BJ (cell line): ENCODE measurements around the gene KYAT1. TPM values are rescaled to one million over a fixed set of nuclear protein-coding genes. Genes with fewer than 3 reads are reported as not detected.

Source experiments
- CTCF ChIA-PET: fragments of 350-600 bp; formaldehyde crosslinking; extraction: SDS; loops from one replicate; lab custom pipeline; 2021; ENCODE audit warnings: antibody characterized with exemption, inconsistent platforms; lab: Yijun Ruan, JAX
- POLR2A ChIA-PET: fragments of 300-600 bp; sonication (Branson Sonifier 250); formaldehyde crosslinking; extraction: SDS; loops from one replicate; lab custom pipeline; 2021; ENCODE audit warnings: antibody characterized with exemption; lab: Charles Lee
- DNase-seq: peaks from one replicate; pipeline ENCODE4 v3.0.0-alpha.2; 2011; ENCODE audit warnings: low read depth
- H3K27me3 ChIP-seq: 2 replicates; pipeline ENCODE4 v1.6.0; 2011; ENCODE audit warnings: low read length; ENCODE audit not compliant: control insufficient read depth, insufficient read depth
- H3K36me3 ChIP-seq: 2 replicates; pipeline ENCODE4 v1.5.1; 2011; ENCODE audit warnings: low read length; ENCODE audit not compliant: control insufficient read depth, insufficient read depth
- H3K4me3 ChIP-seq: 2 replicates; pipeline ENCODE4 v1.5.1; 2011; ENCODE audit warnings: low read depth, mild to moderate bottlenecking, control low read depth, low read length
- polyA plus RNA-seq: library from polyadenylated mRNA; depleted of rRNA; stranded (reverse); fragments of >200 nt; gene quantifications from 2 replicates; pipeline ENCODE4 v1.2.3, GENCODE V29; 2011
- TF ChIP-seq, protein P1 (sequence below): IDR thresholded peaks from 2 replicates; pipeline ENCODE4 v1.5.1; 2011; ENCODE audit warnings: low read depth, mild to moderate bottlenecking, control low read depth, inconsistent platforms, low read length, moderate library complexity; ENCODE audit not compliant: insufficient read depth

Gene KYAT1
- polyA plus RNA-seq, 1 experiment, result 5.6 TPM

GRCh38 chr9:128792978-128793686, 88.6 kb downstream of the KYAT1 start:
- Histone ChIP-seq H3K36me3 (peaks cover 31% of the 10 kb centered on the region), H3K27me3 (no peaks in the 10 kb centered on the region), H3K4me3 (no peak overlapping the region)
- DNase-seq, result no peak
- ChIA-PET POLR2A (no interaction called here), CTCF (interaction anchor here (0.6 to 2.1 kb wide), 3 partner anchors 25 to 156 kb away, joined by 3 to 7 read pairs (median 4); partner anchors contain the start of gene ENDOG)
- TF ChIP-seq, protein P1, sequence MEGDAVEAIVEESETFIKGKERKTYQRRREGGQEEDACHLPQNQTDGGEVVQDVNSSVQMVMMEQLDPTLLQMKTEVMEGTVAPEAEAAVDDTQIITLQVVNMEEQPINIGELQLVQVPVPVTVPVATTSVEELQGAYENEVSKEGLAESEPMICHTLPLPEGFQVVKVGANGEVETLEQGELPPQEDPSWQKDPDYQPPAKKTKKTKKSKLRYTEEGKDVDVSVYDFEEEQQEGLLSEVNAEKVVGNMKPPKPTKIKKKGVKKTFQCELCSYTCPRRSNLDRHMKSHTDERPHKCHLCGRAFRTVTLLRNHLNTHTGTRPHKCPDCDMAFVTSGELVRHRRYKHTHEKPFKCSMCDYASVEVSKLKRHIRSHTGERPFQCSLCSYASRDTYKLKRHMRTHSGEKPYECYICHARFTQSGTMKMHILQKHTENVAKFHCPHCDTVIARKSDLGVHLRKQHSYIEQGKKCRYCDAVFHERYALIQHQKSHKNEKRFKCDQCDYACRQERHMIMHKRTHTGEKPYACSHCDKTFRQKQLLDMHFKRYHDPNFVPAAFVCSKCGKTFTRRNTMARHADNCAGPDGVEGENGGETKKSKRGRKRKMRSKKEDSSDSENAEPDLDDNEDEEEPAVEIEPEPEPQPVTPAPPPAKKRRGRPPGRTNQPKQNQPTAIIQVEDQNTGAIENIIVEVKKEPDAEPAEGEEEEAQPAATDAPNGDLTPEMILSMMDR, result no peak

DNA sequence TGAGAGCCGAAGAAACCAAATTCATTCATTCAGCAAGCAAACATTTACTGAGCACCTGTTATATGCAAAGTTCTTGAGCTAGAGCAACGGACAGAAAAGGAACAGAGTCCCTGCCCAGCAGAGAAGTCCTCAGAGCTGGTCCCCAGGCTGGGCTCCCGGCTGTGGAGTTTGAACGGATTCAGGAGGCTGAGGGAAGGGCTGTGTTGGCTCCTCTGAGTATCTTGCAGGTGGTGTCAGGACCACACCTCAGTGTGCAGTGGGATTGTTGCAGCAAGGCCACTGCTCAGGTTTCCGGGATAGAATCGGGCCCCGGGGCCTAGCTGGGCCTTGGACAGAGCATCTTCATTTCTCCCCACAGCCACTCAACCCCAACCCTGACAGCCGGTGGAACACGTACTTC, 89.6 kb downstream of the KYAT1 start:
- Histone ChIP-seq H3K27me3 (no peaks in the 10 kb centered on the region), H3K4me3 (no peak overlapping the region), H3K36me3 (peaks cover 28% of the 10 kb centered on the region)
- CTCF ChIA-PET, result interaction anchor here (1.9 to 2.1 kb wide), 2 partner anchors 21 to 26 kb away, joined by 4 to 7 read pairs; partner anchors contain the start of gene ENDOG
- DNase-seq, result no peak
- TF ChIP-seq, protein P1, result no peak
- POLR2A ChIA-PET, result no interaction called here

DNA sequence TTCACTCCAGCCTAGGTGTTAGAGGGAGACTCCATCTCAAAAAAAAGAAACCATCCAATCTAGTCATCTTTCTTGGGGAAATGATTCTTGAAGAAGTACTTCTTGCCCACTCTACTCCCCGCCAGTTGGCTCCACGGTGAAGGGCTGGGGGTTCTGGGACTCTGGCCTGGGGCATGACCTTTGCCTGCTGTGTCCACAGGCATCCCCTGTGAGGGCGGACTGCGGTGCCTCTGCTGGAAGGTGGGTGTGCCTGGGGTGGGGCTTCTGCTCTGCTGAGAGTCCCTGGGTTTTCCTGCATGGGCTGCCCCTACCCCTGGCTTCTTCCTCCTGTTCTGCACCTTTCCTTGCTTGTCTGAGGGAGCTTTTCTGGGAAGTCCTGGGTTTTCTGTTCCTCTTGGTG, 91.2 kb downstream of the KYAT1 start:
- ChIA-PET CTCF (interaction anchor here (0.8 to 1.9 kb wide), 2 partner anchors 22 to 155 kb away, joined by 3 to 4 read pairs; no protein-coding TSS in a partner anchor), POLR2A (no interaction called here)
- TF ChIP-seq, protein P1, result no peak
- H3K4me3 ChIP-seq, result no peak overlapping the region
- H3K36me3 ChIP-seq, result peaks cover 26% of the 10 kb centered on the region
- H3K27me3 ChIP-seq, result no peaks in the 10 kb centered on the region
- no peak for DNase-seq

DNA sequence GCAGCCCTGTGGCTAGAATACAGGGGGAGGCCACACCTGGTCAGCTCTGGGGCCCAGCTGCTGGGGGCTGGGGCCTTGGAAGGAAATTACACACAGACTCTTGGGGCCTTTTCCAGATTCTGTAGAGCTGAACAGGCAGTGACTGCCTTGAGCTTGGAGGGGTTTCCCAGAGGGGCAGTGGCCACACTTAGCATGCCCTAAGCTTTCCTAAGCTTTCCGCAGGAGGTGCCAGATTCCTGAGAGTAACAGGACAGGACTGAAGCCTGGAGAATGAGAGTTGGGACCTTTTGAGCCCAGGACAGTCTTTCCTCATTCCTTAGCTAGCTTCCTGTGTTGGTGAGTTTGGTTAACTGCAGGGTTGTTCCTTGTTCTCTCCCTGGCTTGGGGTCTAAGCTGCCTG, 93.3 kb downstream of the KYAT1 start:
- ChIA-PET POLR2A (no interaction called here), CTCF (interaction anchor here (1.1 to 1.5 kb wide), 3 partner anchors 30 to 153 kb away, joined by 4 to 7 read pairs (median 6); partner anchors contain the start of genes ENDOG and PKN3)
- TF ChIP-seq, protein P1, result no peak
- no peaks in the 10 kb centered on the region for H3K27me3 ChIP-seq
- H3K4me3 ChIP-seq, result no peak overlapping the region
- peaks cover 20% of the 10 kb centered on the region for H3K36me3 ChIP-seq
- DNase-seq, result no peak

DNA sequence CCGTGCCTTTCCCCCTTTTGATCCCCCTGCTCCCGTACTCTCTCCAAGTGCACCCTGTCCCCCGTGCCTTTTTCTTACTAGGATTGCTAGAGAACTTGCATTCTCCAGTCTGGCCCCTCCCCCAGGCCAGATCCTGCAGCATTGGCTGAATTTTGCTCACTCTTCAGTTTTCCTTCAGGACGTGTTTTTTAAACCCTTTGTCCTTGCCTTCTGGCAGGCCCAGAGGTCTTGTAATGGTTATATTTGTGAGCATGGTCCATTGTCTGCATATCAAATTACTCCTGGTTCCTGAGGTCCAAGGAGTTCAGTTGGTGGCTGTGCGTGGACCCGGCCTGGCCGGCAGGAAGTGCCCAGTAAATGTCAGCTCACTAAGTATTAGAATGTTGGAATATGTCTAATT, 94.1 kb downstream of the KYAT1 start:
- peak overlapping the region; percentile 100 for H3K4me3 ChIP-seq
- ChIA-PET POLR2A (no interaction called here), CTCF (interaction anchor here (1.1 kb wide), 1 partner anchor 85 kb away, joined by 4 read pairs; the partner anchor contains the start of gene PKN3)
- TF ChIP-seq, protein P1, result no peak
- H3K36me3 ChIP-seq, result peaks cover 13% of the 10 kb centered on the region
- H3K27me3 ChIP-seq, result no peaks in the 10 kb centered on the region
- DNase-seq, result no peak
